ENCODE data around the gene LMCD1.

Gene LMCD1

GRCh38 chr3:8503461-8503860, 1.8 kb downstream of the LMCD1 start:
- no peak for TF ChIP-seq POLR2AphosphoS5 (IDR thresholded peaks at IDR 0.05; ENCODE audit: low read depth, low read length)
- TF ChIP-seq REST (IDR thresholded peaks at IDR 0.05; ENCODE audit: insufficient read depth in 1 of 2, low read depth in 2 of 2, low read length in 2 of 2): no peak
- no peak for TF ChIP-seq TAF1 (IDR thresholded peaks at IDR 0.05; ENCODE audit: borderline replicate concordance, insufficient read depth, low read length)
- no peak for TF ChIP-seq SIN3A (IDR thresholded peaks at IDR 0.05; ENCODE audit: borderline replicate concordance, insufficient read depth, low read length)
- TF ChIP-seq FOXP2 (optimal IDR thresholded peaks at IDR 0.05; ENCODE audit: borderline replicate concordance, extremely low read depth, extremely low read length, insufficient read depth): no peak

- TF ChIP-seq SIN3A (IDR thresholded peaks at IDR 0.05; ENCODE audit: borderline replicate concordance, insufficient read depth, low read length) (no peak), FOXP2 (optimal IDR thresholded peaks at IDR 0.05; ENCODE audit: borderline replicate concordance, extremely low read depth, extremely low read length, insufficient read depth) (no peak), REST (IDR thresholded peaks at IDR 0.05; ENCODE audit: insufficient read depth in 1 of 2, low read depth in 2 of 2, low read length in 2 of 2) (no peak), POLR2AphosphoS5 (IDR thresholded peaks at IDR 0.05; ENCODE audit: low read depth, low read length) (no peak), TAF1 (IDR thresholded peaks at IDR 0.05; ENCODE audit: borderline replicate concordance, insufficient read depth, low read length) (no peak)
These were observed 2.4 kb downstream of the LMCD1 start for GRCh38 chr3:8503871-8504610.

GRCh38 chr3:8504611-8504973, 3.0 kb downstream of the LMCD1 start:
- no peak for TF ChIP-seq SIN3A (IDR thresholded peaks at IDR 0.05; ENCODE audit: borderline replicate concordance, insufficient read depth, low read length)
- TF ChIP-seq TAF1 (IDR thresholded peaks at IDR 0.05; ENCODE audit: borderline replicate concordance, insufficient read depth, low read length): no peak
- TF ChIP-seq FOXP2 (optimal IDR thresholded peaks at IDR 0.05; ENCODE audit: borderline replicate concordance, extremely low read depth, extremely low read length, insufficient read depth): no peak
- no peak for TF ChIP-seq REST (IDR thresholded peaks at IDR 0.05; ENCODE audit: insufficient read depth in 1 of 2, low read depth in 2 of 2, low read length in 2 of 2)
- TF ChIP-seq POLR2AphosphoS5 (IDR thresholded peaks at IDR 0.05; ENCODE audit: low read depth, low read length): no peak

- no peak for TF ChIP-seq SIN3A (IDR thresholded peaks at IDR 0.05; ENCODE audit: borderline replicate concordance, insufficient read depth, low read length)
These were observed 4.0 kb downstream of the LMCD1 start for GRCh38 chr3:8505621-8506020.

- TF ChIP-seq FOXP2 (optimal IDR thresholded peaks at IDR 0.05; ENCODE audit: borderline replicate concordance, extremely low read depth, extremely low read length, insufficient read depth): no peak
- no peak for TF ChIP-seq TAF1 (IDR thresholded peaks at IDR 0.05; ENCODE audit: borderline replicate concordance, insufficient read depth, low read length)
- TF ChIP-seq SIN3A (IDR thresholded peaks at IDR 0.05; ENCODE audit: borderline replicate concordance, insufficient read depth, low read length): no peak
- no peak for TF ChIP-seq POLR2AphosphoS5 (IDR thresholded peaks at IDR 0.05; ENCODE audit: low read depth, low read length)
- no peak for TF ChIP-seq REST (IDR thresholded peaks at IDR 0.05; ENCODE audit: insufficient read depth in 1 of 2, low read depth in 2 of 2, low read length in 2 of 2)
These were observed 5.0 kb downstream of the LMCD1 start for GRCh38 chr3:8506571-8507061.

Data from PFSK-1 (cell line).